AG09309 (cell line): Measurements from ENCODE around the gene PKP1.

ENCODE experiments used
- DNase-seq: peaks from one replicate; pipeline ENCODE4 v3.0.0-alpha.2; 2010; ENCODE audit warnings: low read depth
- H3K4me3 ChIP-seq: 2 replicates; pipeline ENCODE4 v1.5.1; 2011; ENCODE audit warnings: mild to moderate bottlenecking, low read depth, low read length, moderate library complexity; ENCODE audit not compliant: control insufficient read depth
- TF ChIP-seq, protein P1 (sequence below): IDR thresholded peaks from 2 replicates; pipeline ENCODE4 v1.5.1; 2011; ENCODE audit warnings: mild to moderate bottlenecking, low read depth, low read length, inconsistent platforms; ENCODE audit not compliant: insufficient read depth, control insufficient read depth; ENCODE audit errors: missing control alignments

PKP1 gene

DNA sequence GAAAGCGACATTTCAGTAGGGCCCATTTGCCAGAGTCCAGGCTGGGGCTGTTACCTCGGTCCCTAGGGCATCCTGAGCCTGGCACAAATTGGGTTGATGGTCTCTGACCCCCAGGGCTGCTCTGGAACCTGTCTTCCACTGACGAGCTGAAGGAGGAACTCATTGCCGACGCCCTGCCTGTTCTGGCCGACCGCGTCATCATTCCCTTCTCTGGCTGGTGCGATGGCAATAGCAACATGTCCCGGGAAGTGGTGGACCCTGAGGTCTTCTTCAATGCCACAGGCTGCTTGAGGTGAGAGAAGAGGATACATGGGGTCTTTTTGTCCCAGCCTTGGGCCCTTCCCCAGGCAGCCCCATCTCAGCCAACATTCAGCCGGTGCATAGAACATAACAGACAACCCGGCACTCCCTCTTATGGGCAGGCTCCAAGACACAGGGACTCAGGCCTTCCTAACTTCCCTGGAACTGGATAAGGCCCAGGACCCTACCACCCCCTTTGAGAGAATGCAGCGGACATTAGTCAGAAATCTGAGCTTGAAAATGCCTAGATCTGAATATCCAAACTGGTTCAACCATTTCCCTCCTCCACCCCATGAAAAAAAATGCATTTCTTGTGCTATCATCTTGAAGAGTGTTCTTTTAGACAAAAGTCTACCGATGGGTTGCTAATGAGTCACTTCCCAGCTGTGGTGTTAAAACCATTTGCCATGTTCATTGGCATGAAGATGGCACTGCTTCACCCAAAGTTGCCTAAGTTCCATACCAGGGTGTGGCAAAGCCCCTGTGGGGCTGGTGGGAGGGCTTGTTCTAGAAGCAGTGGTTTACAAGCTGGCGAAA, 35.4 kb downstream of the PKP1 start:
- DNase-seq, result no peak
- no peak overlapping the region for H3K4me3 ChIP-seq
- TF ChIP-seq, protein P1, sequence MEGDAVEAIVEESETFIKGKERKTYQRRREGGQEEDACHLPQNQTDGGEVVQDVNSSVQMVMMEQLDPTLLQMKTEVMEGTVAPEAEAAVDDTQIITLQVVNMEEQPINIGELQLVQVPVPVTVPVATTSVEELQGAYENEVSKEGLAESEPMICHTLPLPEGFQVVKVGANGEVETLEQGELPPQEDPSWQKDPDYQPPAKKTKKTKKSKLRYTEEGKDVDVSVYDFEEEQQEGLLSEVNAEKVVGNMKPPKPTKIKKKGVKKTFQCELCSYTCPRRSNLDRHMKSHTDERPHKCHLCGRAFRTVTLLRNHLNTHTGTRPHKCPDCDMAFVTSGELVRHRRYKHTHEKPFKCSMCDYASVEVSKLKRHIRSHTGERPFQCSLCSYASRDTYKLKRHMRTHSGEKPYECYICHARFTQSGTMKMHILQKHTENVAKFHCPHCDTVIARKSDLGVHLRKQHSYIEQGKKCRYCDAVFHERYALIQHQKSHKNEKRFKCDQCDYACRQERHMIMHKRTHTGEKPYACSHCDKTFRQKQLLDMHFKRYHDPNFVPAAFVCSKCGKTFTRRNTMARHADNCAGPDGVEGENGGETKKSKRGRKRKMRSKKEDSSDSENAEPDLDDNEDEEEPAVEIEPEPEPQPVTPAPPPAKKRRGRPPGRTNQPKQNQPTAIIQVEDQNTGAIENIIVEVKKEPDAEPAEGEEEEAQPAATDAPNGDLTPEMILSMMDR, result no peak

DNA sequence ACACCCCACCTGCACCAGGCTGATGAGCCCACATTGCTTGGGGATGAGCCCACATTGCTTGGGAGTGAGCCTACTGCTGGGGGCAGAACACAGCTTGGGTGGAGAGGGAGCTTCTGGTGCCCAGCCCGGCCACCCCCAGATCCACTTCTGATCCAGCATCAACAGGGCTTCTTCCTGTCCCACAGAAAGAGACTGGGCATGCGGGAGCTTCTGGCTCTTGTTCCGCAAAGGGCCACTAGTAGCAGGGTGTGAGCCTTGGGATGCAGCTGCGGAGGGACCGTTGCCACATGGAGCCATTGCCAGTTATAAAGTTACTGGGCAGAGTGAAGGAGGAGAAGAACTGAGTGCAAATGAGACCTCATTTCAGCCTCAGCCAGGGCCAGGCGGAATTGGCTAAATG, 36.3 kb downstream of the PKP1 start:
- TF ChIP-seq, protein P1, result no peak
- no peak overlapping the region for H3K4me3 ChIP-seq
- DNase-seq, result no peak

DNA sequence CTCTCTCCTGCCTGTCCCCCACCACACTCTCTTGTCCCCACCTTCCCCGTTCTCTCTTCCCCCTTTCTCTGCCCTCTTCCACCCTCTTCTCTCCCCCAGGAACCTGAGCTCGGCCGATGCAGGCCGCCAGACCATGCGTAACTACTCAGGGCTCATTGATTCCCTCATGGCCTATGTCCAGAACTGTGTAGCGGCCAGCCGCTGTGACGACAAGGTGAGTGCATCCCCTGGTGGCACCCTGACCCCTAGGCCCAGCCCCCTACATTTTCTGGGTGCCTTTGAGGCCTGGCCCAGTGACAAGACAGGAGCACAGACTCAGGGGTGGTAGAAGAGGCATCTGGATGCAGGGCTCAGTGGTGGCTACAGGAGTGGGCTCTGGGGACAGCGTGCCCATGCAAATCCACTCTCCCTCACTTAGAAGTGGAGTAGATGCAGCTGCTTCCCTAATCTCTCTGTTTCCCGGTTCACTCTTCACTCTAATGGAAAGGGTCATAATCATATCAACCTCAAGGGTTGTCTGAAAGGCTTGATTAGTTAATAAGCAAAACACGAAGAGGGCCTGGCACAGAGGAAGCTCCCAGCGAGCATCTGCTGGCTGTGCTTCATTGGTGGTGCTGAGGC, 37.0 kb downstream of the PKP1 start:
- no peak for DNase-seq

DNA sequence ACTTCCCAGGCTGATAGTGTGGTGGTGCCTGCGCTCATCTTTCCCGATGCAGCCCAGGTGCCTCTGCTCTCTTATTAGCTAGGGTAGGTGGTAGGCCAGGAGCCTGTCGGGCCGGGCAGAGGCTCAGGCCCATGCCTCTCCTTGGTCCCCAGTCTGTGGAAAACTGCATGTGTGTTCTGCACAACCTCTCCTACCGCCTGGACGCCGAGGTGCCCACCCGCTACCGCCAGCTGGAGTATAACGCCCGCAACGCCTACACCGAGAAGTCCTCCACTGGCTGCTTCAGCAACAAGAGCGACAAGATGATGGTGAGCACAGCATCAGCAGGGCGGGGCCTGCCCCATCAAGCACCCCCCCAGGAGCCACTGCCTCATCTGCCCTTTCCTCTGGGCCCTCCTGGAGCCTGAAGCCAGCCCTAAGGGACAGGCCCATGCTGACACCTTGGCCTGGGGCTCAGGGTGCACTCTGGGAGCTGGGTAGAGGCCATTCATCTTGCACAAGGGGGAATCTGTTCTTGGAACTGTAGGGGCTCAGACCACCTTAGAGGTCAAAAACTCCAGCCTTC, 38.6 kb downstream of the PKP1 start:
- TF ChIP-seq, protein P1, result no peak
- no peak overlapping the region for H3K4me3 ChIP-seq
- DNase-seq, result no peak

More for the DNA sequence above, 37.0 kb downstream of the PKP1 start:
- H3K4me3 ChIP-seq, result no peak overlapping the region
- TF ChIP-seq, protein P1, result no peak

DNA sequence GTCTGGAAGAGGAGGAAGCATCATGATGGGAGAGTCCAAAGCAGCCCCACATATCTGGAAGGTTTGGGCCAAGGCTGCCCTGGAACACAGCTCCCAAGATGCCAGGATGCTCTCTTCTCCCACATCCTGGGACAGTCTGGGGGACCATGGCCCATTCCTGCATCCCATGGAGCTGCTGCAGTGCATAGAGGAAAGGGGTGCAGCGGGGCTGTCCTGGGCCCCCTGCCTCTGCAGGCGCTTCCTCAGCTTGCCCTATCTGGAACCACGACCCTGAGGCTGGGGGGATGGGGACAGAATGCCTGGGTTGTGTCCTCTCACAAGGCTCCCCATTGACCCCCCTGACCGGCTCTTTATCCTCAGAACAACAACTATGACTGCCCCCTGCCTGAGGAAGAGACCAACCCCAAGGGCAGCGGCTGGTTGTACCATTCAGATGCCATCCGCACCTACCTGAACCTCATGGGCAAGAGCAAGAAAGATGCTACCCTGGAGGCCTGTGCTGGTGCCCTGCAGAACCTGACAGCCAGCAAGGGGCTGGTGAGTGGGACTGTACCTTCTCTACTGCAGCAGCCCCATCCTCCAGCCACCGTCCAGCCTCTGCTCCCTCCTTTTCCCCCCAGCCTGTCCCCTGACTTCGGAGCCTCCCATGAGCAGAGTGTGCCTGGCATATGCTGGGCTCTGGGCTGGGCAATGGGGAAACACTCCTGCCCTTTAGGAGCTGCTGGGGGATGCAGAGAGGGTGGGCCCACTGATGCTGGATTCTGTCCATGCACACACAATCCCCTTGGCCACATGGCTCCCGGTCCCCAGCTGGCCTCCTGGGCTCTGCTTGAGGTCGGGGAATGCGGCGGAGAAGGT, 39.6 kb downstream of the PKP1 start:
- no peak for DNase-seq
- TF ChIP-seq, protein P1, result no peak

DNA sequence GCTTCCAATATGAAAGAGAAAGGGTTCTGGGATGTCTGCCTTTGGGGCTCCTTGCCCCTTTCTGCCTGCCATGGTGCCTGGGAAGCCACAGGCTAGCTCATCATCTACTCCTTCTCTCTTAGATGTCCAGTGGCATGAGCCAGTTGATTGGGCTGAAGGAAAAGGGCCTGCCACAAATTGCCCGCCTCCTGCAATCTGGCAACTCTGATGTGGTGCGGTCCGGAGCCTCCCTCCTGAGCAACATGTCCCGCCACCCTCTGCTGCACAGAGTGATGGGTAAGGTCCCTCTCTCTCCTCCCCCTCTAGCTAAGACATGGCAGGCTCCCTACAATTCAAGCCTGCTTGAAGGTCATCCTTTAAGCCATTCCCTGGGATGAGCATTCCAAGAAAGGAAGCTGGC, 41.0 kb downstream of the PKP1 start:
- TF ChIP-seq, protein P1, result no peak
- H3K4me3 ChIP-seq, result no peak overlapping the region
- DNase-seq, result no peak

More for the DNA sequence above, 39.6 kb downstream of the PKP1 start:
- H3K4me3 ChIP-seq, result no peak overlapping the region
